Heart left ventricle (tissue), 16 donors: ENCODE results near the gene EFS. TPM values are rescaled to one million over a fixed set of nuclear protein-coding genes. Genes with fewer than 3 reads are reported as not detected.
A peak's percentile ranks its signal among the peaks of the same experiment; 100 is the strongest.

Experiments
- ATAC-seq, 4 donors: fragments of 200-7000 bp; cut with Tn5 transposase; one replicate each; pipeline ENCODE4 v1.9.1; 2020 to 2022; ENCODE audit warnings: moderate library complexity in 4 of 4, mild to moderate bottlenecking in 3 of 4, moderate number of reproducible peaks in 1 of 4
- DNase-seq, 5 donors: peaks; one replicate each; pipeline ENCODE4 v3.0.0-alpha.2; 2020
- H3K27ac ChIP-seq, 12 donors: fragments of 200-600 bp; sonication (generic) in 4 of 12; one replicate each; pipeline versions ENCODE4 v1.5.0 to v1.8.0; 2016 to 2022; ENCODE audit warnings: mild to moderate bottlenecking in 2 of 12
- H3K27me3 ChIP-seq, 9 donors: fragments of 200-600 bp; sonication (generic) in 2 of 9; one replicate each; pipeline versions ENCODE4 v1.5.1 to v1.8.0; 2016 to 2022; ENCODE audit warnings: mild to moderate bottlenecking in 3 of 9
- H3K36me3 ChIP-seq, 9 donors: fragments of 200-600 bp; sonication (generic) in 2 of 9; one replicate each; pipeline versions ENCODE4 v1.5.0 to v1.8.0; 2018 to 2022; ENCODE audit warnings: mild to moderate bottlenecking in 2 of 9
- H3K4me1 ChIP-seq, 12 donors: fragments of 200-600 bp; sonication (generic) in 4 of 12; one replicate each; pipeline versions ENCODE4 v1.5.0 to v1.8.0; 2016 to 2022; ENCODE audit warnings: mild to moderate bottlenecking in 3 of 12
- H3K4me3 ChIP-seq, 12 donors: fragments of 200-600 bp; sonication (generic) in 4 of 12; one replicate each; pipeline versions ENCODE4 v1.5.0 to v1.8.0; 2017 to 2022; ENCODE audit warnings: mild to moderate bottlenecking in 9 of 12, moderate library complexity in 4 of 12
- H3K9me3 ChIP-seq, 12 donors: fragments of 200-600 bp; sonication (generic) in 4 of 12; one replicate each; pipeline versions ENCODE4 v1.5.0 to v1.8.0; 2016 to 2022; ENCODE audit warnings: mild to moderate bottlenecking in 1 of 12
- CTCF ChIP-seq, 12 donors: fragments of 200-600 bp; sonication (generic) in 4 of 12; IDR thresholded peaks; one replicate each; pipeline versions ENCODE4 v1.5.0 to v1.8.0; 2018 to 2022; ENCODE audit warnings: antibody characterized with exemption in 12 of 12, mild to moderate bottlenecking in 5 of 12
- POLR2A ChIP-seq, 2 donors: fragments of 450-650 bp; IDR thresholded peaks; one replicate each; pipeline ENCODE4 v1.6.1; 2017; ENCODE audit warnings: antibody characterized with exemption in 2 of 2, mild to moderate bottlenecking in 2 of 2, moderate library complexity in 2 of 2
- WGBS, 4 donors: extraction: QIAGEN DNeasy Blood & Tissue Kit in 2 of 4; methylation state at CpG; one replicate each; pipeline versions ENCODE4 v1.1.5 to v1.1.7; 2013 to 2018; 5-methylcytosine and 5-hydroxymethylcytosine counted together
- intact Hi-C, 10 donors: fragments of 100-400 bp; cut with DNase I; formaldehyde crosslinking; loops; one replicate each; pipeline versions ENCODE4 v1.11.1 to v1.14.2; 2022
- polyA plus RNA-seq, 2 donors: library from polyadenylated mRNA; stranded (reverse); fragments of 200-250 nt; gene quantifications; one replicate each; pipeline ENCODE4 v1.2.3, GENCODE V29; 2013
- total RNA-seq, 9 donors: library from RNA; depleted of rRNA in 2 of 9; stranded (reverse); fragments of >200 nt in 2 of 9; fragmentation: NEBNext Ultra II Directional in 3 of 9; extraction: Animal tissue kit (Norgen Biotek cat#: 25700) in 3 of 9; gene quantifications; one replicate each; pipeline versions ENCODE4 v1.1.0 to v1.2.4, GENCODE V29; 2016 to 2023
- donor health status: ischemic (EF 13 %, LVEDD 7.1; RV severe dilation, severe dysfunction).
- donor health status: healthy with polysubstance abuse.
- donor health status: DM: no; HTN: yes; CAD: no.
- donor health status: DM: no; HTN: no; CAD: no.
- donor health status: ischemic (EF 25% LVEDD 6.9; RV normal size, moderate dysfunction).
- donor health status: ischemic (EF 25% LVEDD 5.7; RV mildly dilated, moderate dysfunction).
- donor health status: healthy.
- donor health status: DM: yes; HTN: yes; CAD: no.
- donor health status: ischemic (EF 35%, LVEDD 5.7; RV mildly dilated, moderate dysfunction).
- donor health status: nonischemic (EF 11% LVEDD 7.7; RV severe dilation, severe dysfunction).
- donor health status: DM: yes; HTN: yes; CAD: no.
- donor health status: PGD.
- donor health status: ischemic (EF 29% LVEDD 5.4; RV normal size, mild dysfunction).
- donor health status: nonischemic (EF 23%, LVEDD 6.1; RV moderate dilation, normal function).

Gene EFS
- total and polyA plus RNA-seq, 11 donors: 1.4 to 5.0 (median 2.3) TPM

- Histone ChIP-seq H3K27ac (no peak overlapping the region), H3K4me1 (peaks cover 0 to 9% (median 0%) of the 10 kb centered on the region in 12 donors), H3K9me3 (peaks cover 0 to 7% (median 0%) of the 10 kb centered on the region in 12 donors), H3K4me3 (no peak overlapping the region), H3K36me3 (no peaks in the 10 kb centered on the region), H3K27me3 (no peaks in the 10 kb centered on the region)
- TF ChIP-seq POLR2A (IDR thresholded peaks at IDR 0.05) (no peak), CTCF (IDR thresholded peaks at IDR 0.05) (no peak)
- no peak for ATAC-seq
- 64 to 72% (median 66%) methylated on average over 3 of the region's 3 CpGs for WGBS, 4 donors
- intact Hi-C loops: no loop called here
- DNase-seq: no peak
Measured at GRCh38 chr14:23344481-23344880, 20.5 kb downstream of the EFS start.

DNA sequence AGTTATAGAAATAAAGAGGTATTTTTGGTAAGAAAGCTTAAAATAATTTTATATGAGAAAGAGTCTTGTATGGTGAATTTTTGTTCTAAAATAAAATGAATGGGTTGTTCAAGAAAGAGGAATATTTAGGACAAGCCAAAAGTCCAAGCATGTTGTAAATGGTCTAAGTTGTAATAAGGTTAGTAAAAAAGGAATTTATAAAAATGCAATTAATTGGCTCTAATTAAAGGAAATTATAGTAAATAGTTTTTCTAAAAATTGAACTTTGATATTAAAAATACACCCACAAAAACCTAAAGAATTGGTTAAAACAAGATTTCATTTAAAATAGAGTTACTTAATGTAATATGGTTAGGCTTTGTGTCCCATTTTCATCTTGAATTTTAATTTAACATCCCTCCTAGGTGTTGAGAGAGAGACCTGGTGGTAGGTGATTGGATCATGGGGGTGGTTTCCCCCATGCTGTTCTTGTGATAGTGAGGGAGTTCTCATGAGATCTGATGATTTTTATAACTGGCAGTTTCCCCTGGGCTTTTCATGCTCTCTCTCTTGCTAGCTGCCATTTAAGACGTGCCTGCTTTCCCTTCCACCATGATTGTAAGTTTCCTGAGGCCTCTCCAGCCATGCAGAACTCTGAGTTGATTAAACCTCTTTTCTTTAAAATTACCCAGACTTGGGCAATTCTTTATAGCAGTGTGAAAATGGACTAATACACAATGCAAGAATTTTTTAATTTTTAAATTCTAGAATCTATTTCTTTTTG, 25.3 kb downstream of the EFS start:
- no peak overlapping the region for H3K27ac ChIP-seq
- intact Hi-C loops: loop anchor here in 2 of 10 donors (5.0 kb wide), 1 partner anchor 33 kb away; the partner anchor contains the start of gene IL25 (in 2 of the 2)
- no peaks in the 10 kb centered on the region for H3K36me3 ChIP-seq
- 76 to 88% (median 82%) methylated on average over 1 of the region's 1 CpG for WGBS, 4 donors
- peaks cover 0 to 9% (median 0%) of the 10 kb centered on the region in 12 donors for H3K9me3 ChIP-seq
- no peaks in the 10 kb centered on the region for H3K27me3 ChIP-seq
- DNase-seq (no peak), ATAC-seq (no peak)
- no peaks in the 10 kb centered on the region for H3K4me1 ChIP-seq
- no peak overlapping the region for H3K4me3 ChIP-seq
- TF ChIP-seq CTCF (IDR thresholded peaks at IDR 0.05): no peak
- no peak for TF ChIP-seq POLR2A (IDR thresholded peaks at IDR 0.05)

- DNase-seq (no peak), ATAC-seq (no peak)
- TF ChIP-seq POLR2A (IDR thresholded peaks at IDR 0.05) (no peak), CTCF (IDR thresholded peaks at IDR 0.05) (no peak)
- Histone ChIP-seq H3K27me3 (no peaks in the 10 kb centered on the region), H3K36me3 (no peaks in the 10 kb centered on the region), H3K9me3 (peaks cover 0 to 9% (median 0%) of the 10 kb centered on the region in 12 donors), H3K4me3 (no peak overlapping the region), H3K27ac (no peak overlapping the region), H3K4me1 (no peaks in the 10 kb centered on the region)
- WGBS, 4 donors: 80 to 88% (median 85%) methylated on average over 5 of the region's 5 CpGs
- intact Hi-C loops: loop anchor here in 2 of 10 donors (5.0 kb wide), 1 partner anchor 37 kb away; the partner anchor contains the start of gene IL25 (in 2 of the 2)
Measured at GRCh38 chr14:23335623-23336022, 29.3 kb downstream of the EFS start.

DNA sequence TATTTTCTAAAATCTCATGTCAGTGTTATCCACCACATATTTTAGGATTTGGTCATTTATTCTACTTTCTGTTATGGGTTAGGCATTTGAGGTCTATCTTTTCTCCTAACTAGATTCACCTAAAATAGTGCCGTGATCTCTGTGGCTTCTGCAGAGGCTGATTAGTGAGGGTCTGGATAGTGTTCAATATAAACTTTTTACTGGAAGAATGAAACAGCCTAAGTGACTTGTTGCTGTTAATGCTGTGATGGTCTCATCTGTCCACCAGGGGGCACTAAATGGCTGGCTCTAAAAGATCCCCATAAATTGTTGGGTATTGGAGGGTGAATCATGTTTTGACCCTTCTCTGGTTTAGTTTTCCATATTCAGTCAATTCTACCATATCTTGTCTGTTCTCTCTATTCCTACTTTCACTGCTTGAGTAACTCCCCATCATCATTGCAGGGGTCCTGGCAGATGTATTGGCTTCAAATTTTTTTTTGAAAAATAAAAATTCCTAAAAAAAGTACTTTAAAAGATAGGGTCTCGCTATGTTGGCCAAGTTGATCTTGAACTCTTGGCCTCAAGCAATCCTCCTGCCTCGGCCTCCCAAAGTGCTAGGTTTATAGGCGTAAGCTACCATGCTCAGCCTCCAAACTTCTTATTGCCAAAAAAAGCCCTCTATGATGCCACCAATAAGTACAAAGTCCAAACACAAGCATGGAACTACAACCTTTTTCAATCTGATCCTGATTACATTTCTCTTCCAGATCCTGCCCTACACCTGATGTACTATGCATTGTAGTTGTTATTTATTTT, 36.8 kb downstream of the EFS start:
- ATAC-seq: peak in 3 of 4 donors; percentile 50 to 65 (median 61)
- Histone ChIP-seq H3K36me3 (peaks cover 0 to 32% (median 27%) of the 10 kb centered on the region in 9 donors), H3K4me3 (no peak overlapping the region), H3K4me1 (peaks cover 0 to 11% (median 3%) of the 10 kb centered on the region in 12 donors), H3K27ac (peak overlapping the region in 1 of 12 donors; percentile 24), H3K9me3 (no peaks in the 10 kb centered on the region), H3K27me3 (no peaks in the 10 kb centered on the region)
- DNase-seq: peak in 4 of 5 donors; percentile 48 to 57 (median 56)
- 40 to 47% (median 42%) methylated on average over 4 of the region's 4 CpGs for WGBS, 4 donors
- intact Hi-C loops: loop anchor here (1.0 to 10.0 kb wide), 16 partner anchors 34 to 237 kb away; partner anchors contain the start of genes AP1G2 (in 5 of the 10), CMTM5 (in 3 of the 10), NGDN (in 2 of the 10) and THTPA (in 1 of the 10)
- peak; percentile 79 to 95 (median 88) for TF ChIP-seq CTCF (IDR thresholded peaks at IDR 0.05)
- no peak for TF ChIP-seq POLR2A (IDR thresholded peaks at IDR 0.05)
